Stimulated activated CD4-positive, alpha-beta T cell treated with anti-CD3 and anti-CD28 coated beads, TNF-alpha, amount 100 ng/mL, for 4 hours (primary cell): ENCODE results near the gene CPN1.

ENCODE experiments used
- DNase-seq, 3 experiments: peaks; one replicate each; pipeline ENCODE4 v3.0.0-alpha.2; 2020; ENCODE audit warnings: low read depth in 3 of 3

CPN1 gene

GRCh38 chr10:99996671-99997648, 84.7 kb downstream of the CPN1 start:
- no peak for DNase-seq

GRCh38 chr10:99995713-99996112, 86.0 kb downstream of the CPN1 start:
- DNase-seq = no peak

- DNase-seq = no peak
Measured at GRCh38 chr10:99995269-99995668, 86.4 kb downstream of the CPN1 start.

GRCh38 chr10:99994801-99995200, 86.9 kb downstream of the CPN1 start:
- DNase-seq = no peak

GRCh38 chr10:99993701-99994689, 87.7 kb downstream of the CPN1 start:
- no peak for DNase-seq
